Coronary artery (tissue), 2 donors: ENCODE data around the gene LSM14B.

ENCODE experiments used
- DNase-seq: peaks from one replicate; pipeline ENCODE4 v3.0.0-alpha.2; 2017; ENCODE audit warnings: low spot score
- H3K27ac ChIP-seq, 2 donors: fragments of 200-600 bp; sonication (generic); one replicate each; pipeline ENCODE4 v1.5.1; 2016 to 2019
- H3K4me3 ChIP-seq: fragments of 200-600 bp; sonication (generic); 2 replicates; pipeline ENCODE4 v1.5.1; 2016; ENCODE audit warnings: mild to moderate bottlenecking, moderate library complexity
- CTCF ChIP-seq: fragments of 200-600 bp; sonication (generic); IDR thresholded peaks from one replicate; pipeline ENCODE4 v1.5.1; 2019; ENCODE audit warnings: antibody characterized with exemption

LSM14B gene

GRCh38 chr20:62156592-62157386 lies 34.5 kb downstream of the LSM14B start:
- no peak for DNase-seq
- Histone ChIP-seq H3K27ac (no peak overlapping the region), H3K4me3 (no peak overlapping the region)
- TF ChIP-seq CTCF, result peak; percentile 32

DNA sequence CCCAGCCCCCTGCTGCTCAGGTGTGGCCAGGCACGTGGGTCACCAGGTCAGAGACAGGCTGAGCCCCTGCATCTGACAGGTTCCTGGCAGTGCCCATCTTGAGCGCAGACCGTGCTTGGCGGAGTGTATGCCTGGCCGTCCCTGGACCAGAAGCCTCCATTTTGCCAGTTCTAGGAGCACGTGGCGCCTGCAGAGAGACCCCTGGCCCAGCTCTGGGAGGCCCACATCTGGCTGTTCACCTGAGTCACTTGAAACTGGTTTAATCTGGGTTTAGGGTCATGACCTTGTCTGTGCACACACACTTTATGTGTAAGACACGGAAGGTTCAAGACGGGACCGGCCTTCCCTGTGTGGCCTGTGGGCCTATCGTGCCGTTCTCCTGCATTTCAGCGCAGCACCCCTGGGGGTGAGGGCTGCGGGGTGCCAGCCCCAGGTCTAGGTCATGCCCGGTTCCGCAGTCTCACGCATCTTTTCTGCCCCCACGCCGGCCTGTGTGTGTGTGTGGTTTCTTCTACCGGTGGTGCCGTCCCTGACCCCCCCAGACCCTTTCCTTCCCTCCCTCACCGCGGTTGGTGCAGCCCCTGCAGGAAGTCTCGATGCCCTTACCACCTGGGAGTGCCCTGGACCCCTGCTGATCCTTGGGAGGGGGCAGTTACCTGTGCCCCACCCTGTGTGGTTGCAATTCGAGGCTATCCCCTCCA lies 35.3 kb downstream of the LSM14B start:
- no peak for TF ChIP-seq CTCF
- DNase-seq, result no peak
- Histone ChIP-seq H3K4me3 (no peak overlapping the region), H3K27ac (no peak overlapping the region)

DNA sequence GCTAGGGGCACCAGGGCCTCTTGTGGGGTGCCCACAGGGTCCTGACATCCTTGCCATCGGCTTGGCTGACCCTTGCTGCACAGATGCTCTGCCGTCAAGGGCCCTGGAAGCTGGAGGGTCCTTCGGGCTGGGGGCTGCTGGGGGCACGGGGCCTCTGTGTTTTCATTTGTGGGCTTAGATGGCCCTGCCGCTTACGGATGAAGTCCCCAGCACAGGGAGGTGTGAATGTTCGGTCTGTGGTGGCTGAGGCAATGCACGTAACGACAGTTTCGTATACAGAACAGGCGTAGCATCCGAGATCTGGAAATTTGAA lies 35.8 kb downstream of the LSM14B start:
- no peak overlapping the region for H3K4me3 ChIP-seq
- no peak overlapping the region for H3K27ac ChIP-seq
- no peak for TF ChIP-seq CTCF
- no peak for DNase-seq

- no peak overlapping the region for H3K27ac ChIP-seq
- DNase-seq, result no peak
- TF ChIP-seq CTCF, result no peak
- no peak overlapping the region for H3K4me3 ChIP-seq
Measured at GRCh38 chr20:62158541-62158940, 36.3 kb downstream of the LSM14B start.

GRCh38 chr20:62159052-62159451 lies 36.8 kb downstream of the LSM14B start:
- no peak overlapping the region for H3K4me3 ChIP-seq
- TF ChIP-seq CTCF, result no peak
- DNase-seq, result no peak
- H3K27ac ChIP-seq, result no peak overlapping the region

DNA sequence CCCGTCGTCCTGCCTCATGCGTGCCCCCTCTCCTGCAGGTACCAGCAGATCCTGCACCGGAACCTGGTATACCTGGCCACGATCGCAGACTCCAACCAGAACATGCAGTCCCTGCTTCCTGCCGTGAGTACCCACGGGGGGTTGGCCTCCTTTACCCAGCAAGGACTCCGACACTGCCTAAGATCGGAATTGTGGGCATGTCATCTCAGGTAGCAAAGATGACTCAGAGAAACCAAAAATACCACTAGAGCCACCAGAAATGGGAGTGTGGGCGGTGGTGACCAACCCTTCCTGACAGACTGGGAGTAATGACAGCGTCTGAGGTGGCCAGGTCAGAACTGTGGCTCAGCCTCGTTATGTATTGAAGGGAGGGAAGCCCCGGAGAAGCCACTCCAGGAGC lies 37.6 kb downstream of the LSM14B start:
- no peak for DNase-seq
- Histone ChIP-seq H3K27ac (no peak overlapping the region), H3K4me3 (no peak overlapping the region)
- TF ChIP-seq CTCF, result no peak

DNA sequence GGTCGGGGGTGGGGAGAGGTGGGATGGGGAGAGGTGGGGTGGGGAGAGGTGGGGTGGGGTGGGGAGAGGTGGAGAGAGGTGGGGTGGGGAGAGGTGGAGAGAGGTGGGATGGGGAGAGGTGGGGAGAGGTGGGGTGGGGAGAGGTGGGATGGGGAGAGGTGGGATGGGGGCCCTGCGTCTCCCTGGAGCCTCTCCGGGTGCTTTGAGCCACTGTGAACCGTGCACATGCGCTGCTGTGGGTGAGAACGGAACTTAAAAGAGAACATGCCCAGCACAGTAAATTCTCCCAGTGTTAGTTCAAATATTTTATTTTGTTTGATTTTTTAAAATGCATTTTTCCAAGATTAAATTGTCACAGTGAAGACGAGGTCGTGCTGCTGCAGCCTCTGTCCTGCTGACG lies 38.0 kb downstream of the LSM14B start:
- no peak for TF ChIP-seq CTCF

More for the DNA sequence above, 38.0 kb downstream of the LSM14B start:
- DNase-seq, result no peak
- no peak overlapping the region for H3K4me3 ChIP-seq
- H3K27ac ChIP-seq, result no peak overlapping the region
